ENCODE data around the gene NUFIP2. TPM values are rescaled to one million over a fixed set of nuclear protein-coding genes. Genes with fewer than 3 reads are reported as not detected.

NUFIP2 gene
- total RNA-seq, 4 donors from 2014 or later, result 31.0 to 36.4 (median 35.6) TPM

- Histone ChIP-seq H3K27me3 (no peaks in the 10 kb centered on the region), H3K4me3 (no peak overlapping the region), H3K27ac (no peak overlapping the region), H3K9me3 (no peaks in the 10 kb centered on the region), H3K36me3 (no peaks in the 10 kb centered on the region), H3K4me1 (peaks cover 12% of the 10 kb centered on the region)
- DNase-seq (ENCODE audit: low spot score in 2 of 2), result no peak
- no peak for TF ChIP-seq EP300 (IDR thresholded peaks at IDR 0.05)
- TF ChIP-seq POLR2AphosphoS5 (IDR thresholded peaks at IDR 0.05), result no peak
- TF ChIP-seq, protein P1, sequence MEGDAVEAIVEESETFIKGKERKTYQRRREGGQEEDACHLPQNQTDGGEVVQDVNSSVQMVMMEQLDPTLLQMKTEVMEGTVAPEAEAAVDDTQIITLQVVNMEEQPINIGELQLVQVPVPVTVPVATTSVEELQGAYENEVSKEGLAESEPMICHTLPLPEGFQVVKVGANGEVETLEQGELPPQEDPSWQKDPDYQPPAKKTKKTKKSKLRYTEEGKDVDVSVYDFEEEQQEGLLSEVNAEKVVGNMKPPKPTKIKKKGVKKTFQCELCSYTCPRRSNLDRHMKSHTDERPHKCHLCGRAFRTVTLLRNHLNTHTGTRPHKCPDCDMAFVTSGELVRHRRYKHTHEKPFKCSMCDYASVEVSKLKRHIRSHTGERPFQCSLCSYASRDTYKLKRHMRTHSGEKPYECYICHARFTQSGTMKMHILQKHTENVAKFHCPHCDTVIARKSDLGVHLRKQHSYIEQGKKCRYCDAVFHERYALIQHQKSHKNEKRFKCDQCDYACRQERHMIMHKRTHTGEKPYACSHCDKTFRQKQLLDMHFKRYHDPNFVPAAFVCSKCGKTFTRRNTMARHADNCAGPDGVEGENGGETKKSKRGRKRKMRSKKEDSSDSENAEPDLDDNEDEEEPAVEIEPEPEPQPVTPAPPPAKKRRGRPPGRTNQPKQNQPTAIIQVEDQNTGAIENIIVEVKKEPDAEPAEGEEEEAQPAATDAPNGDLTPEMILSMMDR (IDR thresholded peaks at IDR 0.05), result no peak
- no peak for TF ChIP-seq POLR2A (IDR thresholded peaks at IDR 0.05)
- 87% methylated on average over 5 of the region's 5 CpGs for WGBS
Observed at GRCh38 chr17:29209073-29209472, 84.9 kb downstream of the NUFIP2 start.

DNA sequence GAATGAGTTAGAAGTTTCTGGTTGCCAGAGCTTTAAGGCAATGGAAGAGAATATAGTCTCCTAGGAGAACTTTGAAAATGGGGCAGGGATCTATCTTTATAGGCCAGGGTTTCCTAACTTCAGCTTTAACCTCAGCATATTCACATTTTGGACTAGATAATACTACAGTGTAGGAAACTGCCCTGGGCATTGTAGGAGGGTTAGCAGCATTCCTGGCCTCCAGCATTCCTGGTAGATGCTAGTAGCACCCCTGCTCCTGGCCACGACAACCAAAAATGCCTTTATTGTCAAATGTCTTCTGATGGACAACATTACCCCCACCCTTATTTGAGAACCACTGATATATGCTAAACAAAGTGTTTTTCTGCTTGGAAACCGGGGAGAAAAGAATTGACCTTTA is 86.0 kb downstream of the NUFIP2 start:
- Histone ChIP-seq H3K9me3 (no peaks in the 10 kb centered on the region), H3K27ac (no peak overlapping the region), H3K27me3 (no peaks in the 10 kb centered on the region), H3K4me3 (no peak overlapping the region), H3K4me1 (peaks cover 7% of the 10 kb centered on the region), H3K36me3 (no peaks in the 10 kb centered on the region)
- 82% methylated on average over 2 of the region's 2 CpGs for WGBS
- TF ChIP-seq POLR2AphosphoS5 (IDR thresholded peaks at IDR 0.05), result no peak
- TF ChIP-seq EP300 (IDR thresholded peaks at IDR 0.05), result no peak
- no peak for TF ChIP-seq POLR2A (IDR thresholded peaks at IDR 0.05)
- TF ChIP-seq, protein P1 (IDR thresholded peaks at IDR 0.05), result no peak
- no peak for DNase-seq (ENCODE audit: low spot score in 2 of 2)

Other genes starting within 250 kb of the NUFIP2 start
- 100 to 1,000 TPM in 2 of 4 donors, 10 to 100 TPM in 2; 87.6 to 253 (median 106) TPM for gene MYO18A, start 113.8 kb downstream of the NUFIP2 start, total RNA-seq
- gene CRYBA1, start 47.3 kb downstream of the NUFIP2 start, total RNA-seq, result not detected
- 10 to 100 TPM; 42.1 to 58.3 (median 51.2) TPM for gene TAOK1, start 96.2 kb upstream of the NUFIP2 start, total RNA-seq

Data from suprapubic skin (tissue), 4 donors.